Type B pancreatic cell (in vitro differentiated cells): ENCODE measurements around the gene RAB20. TPM values are rescaled to one million over a fixed set of nuclear protein-coding genes. Genes with fewer than 3 reads are reported as not detected.
"Not testable (repeated sequence)": the region's sequence is repeated elsewhere in the genome, so short reads cannot be mapped to it uniquely, and the experiment has no call there.

Source experiments
- DNase-seq: peaks from one replicate; pipeline ENCODE4 v3.0.0; 2021; ENCODE audit warnings: mixed read lengths; ENCODE audit not compliant: unreplicated experiment; ENCODE audit errors: extremely low spot score
- H3K27ac Mint-ChIP-seq: 2 replicates; pipeline ENCODE4 v1.8.0; 2021; ENCODE audit warnings: mild to moderate bottlenecking, mixed read lengths
- H3K27me3 Mint-ChIP-seq: 2 replicates; pipeline ENCODE4 v1.8.0; 2021; ENCODE audit warnings: mixed read lengths
- H3K36me3 Mint-ChIP-seq: 2 replicates; pipeline ENCODE4 v1.8.0; 2021; ENCODE audit warnings: mixed read lengths
- H3K4me1 Mint-ChIP-seq: one replicate; pipeline ENCODE4 v1.8.0; 2021; ENCODE audit warnings: mixed read lengths; ENCODE audit not compliant: unreplicated experiment
- H3K4me3 Mint-ChIP-seq: 2 replicates; pipeline ENCODE4 v1.8.0; 2021; ENCODE audit warnings: mild to moderate bottlenecking, mixed read lengths
- H3K9me3 Mint-ChIP-seq: 2 replicates; pipeline ENCODE4 v1.8.0; 2021; ENCODE audit warnings: mixed read lengths
- CTCF ChIP-seq: fragments of 200-600 bp; sonication (generic); conservative IDR thresholded peaks from 2 replicates; pipeline ENCODE4 v1.5.0; 2021; ENCODE audit warnings: antibody characterized with exemption, mild to moderate bottlenecking
- total RNA-seq: library from RNA; stranded (reverse); gene quantifications from 2 replicates; pipeline ENCODE4 v1.2.1, GENCODE V29; 2021; ENCODE audit warnings: low replicate concordance

The RAB20 gene
- total RNA-seq, 1 donor from 2014 or later: 6.4 TPM

GRCh38 chr13:110499621-110500281 lies 61.8 kb downstream of the RAB20 start:
- Mint-ChIP-seq H3K36me3 (peaks cover 37% of the 10 kb centered on the region), H3K27me3 (no peaks in the 10 kb centered on the region), H3K4me3 (no peak overlapping the region), H3K9me3 (peaks cover 7% of the 10 kb centered on the region), H3K27ac (no peak overlapping the region), H3K4me1 (peaks cover 6% of the 10 kb centered on the region)
- DNase-seq: no peak
- TF ChIP-seq CTCF: no peak

GRCh38 chr13:110498765-110499164 lies 62.8 kb downstream of the RAB20 start:
- no peak for DNase-seq
- Mint-ChIP-seq H3K27me3 (no peaks in the 10 kb centered on the region), H3K4me3 (no peak overlapping the region), H3K4me1 (peaks cover 6% of the 10 kb centered on the region), H3K9me3 (peaks cover 7% of the 10 kb centered on the region), H3K27ac (no peak overlapping the region), H3K36me3 (peaks cover 37% of the 10 kb centered on the region)
- no peak for TF ChIP-seq CTCF

GRCh38 chr13:110498327-110498726 lies 63.2 kb downstream of the RAB20 start:
- Mint-ChIP-seq H3K4me3 (no peak overlapping the region), H3K27ac (no peak overlapping the region), H3K4me1 (peaks cover 6% of the 10 kb centered on the region), H3K27me3 (no peaks in the 10 kb centered on the region), H3K9me3 (peaks cover 7% of the 10 kb centered on the region), H3K36me3 (peaks cover 37% of the 10 kb centered on the region)
- DNase-seq: no peak
- TF ChIP-seq CTCF: no peak

- peaks cover 37% of the 10 kb centered on the region for H3K36me3 Mint-ChIP-seq
- not testable (repeated sequence) for H3K4me1 Mint-ChIP-seq, H3K9me3 Mint-ChIP-seq, DNase-seq, H3K27ac Mint-ChIP-seq, H3K4me3 Mint-ChIP-seq, H3K27me3 Mint-ChIP-seq
Measured at GRCh38 chr13:110497896-110498295, 63.6 kb downstream of the RAB20 start.

GRCh38 chr13:110497003-110497402 lies 64.5 kb downstream of the RAB20 start:
- H3K27ac Mint-ChIP-seq: no peak overlapping the region
- no peak overlapping the region for H3K4me3 Mint-ChIP-seq
- peaks cover 6% of the 10 kb centered on the region for H3K4me1 Mint-ChIP-seq
- H3K9me3 Mint-ChIP-seq: peaks cover 7% of the 10 kb centered on the region
- peaks cover 32% of the 10 kb centered on the region for H3K36me3 Mint-ChIP-seq
- H3K27me3 Mint-ChIP-seq: no peaks in the 10 kb centered on the region
- no peak for TF ChIP-seq CTCF
- DNase-seq: no peak

GRCh38 chr13:110496281-110496680 lies 65.2 kb downstream of the RAB20 start:
- DNase-seq: no peak
- Mint-ChIP-seq H3K36me3 (peaks cover 27% of the 10 kb centered on the region), H3K9me3 (peaks cover 7% of the 10 kb centered on the region), H3K4me1 (peaks cover 6% of the 10 kb centered on the region), H3K4me3 (no peak overlapping the region), H3K27ac (no peak overlapping the region), H3K27me3 (no peaks in the 10 kb centered on the region)
- no peak for TF ChIP-seq CTCF
